T1000 (cell line): ENCODE results near the gene ABCG4.
"Not testable (repeated sequence)": the region's sequence is repeated elsewhere in the genome, so short reads cannot be mapped to it uniquely, and the experiment has no call there.

ENCODE experiments used
- DNase-seq: peaks from one replicate; lab custom pipeline; 2025; ENCODE audit warnings: mixed read lengths; lab: John Stamatoyannopoulos, UW

ABCG4 gene

DNA sequence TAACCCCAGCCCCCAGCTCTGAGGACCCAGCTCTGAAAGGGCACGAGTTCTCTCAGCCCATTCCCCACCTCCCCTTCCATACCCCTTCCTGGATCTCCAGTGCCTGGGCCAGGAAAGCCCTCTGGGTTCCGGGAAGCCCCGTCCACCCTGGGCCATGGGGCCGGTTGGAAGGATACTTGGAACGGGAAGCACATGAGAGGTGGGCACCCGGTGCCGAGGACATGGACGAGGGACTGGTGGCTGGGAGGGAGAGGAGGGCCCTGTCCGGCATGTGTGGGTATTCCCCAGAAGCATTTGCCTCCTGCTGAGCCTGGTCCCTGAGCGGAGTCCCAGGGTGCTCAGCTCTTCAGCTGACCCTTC is 32.6 kb upstream of the ABCG4 start:
- DNase-seq = no peak

DNA sequence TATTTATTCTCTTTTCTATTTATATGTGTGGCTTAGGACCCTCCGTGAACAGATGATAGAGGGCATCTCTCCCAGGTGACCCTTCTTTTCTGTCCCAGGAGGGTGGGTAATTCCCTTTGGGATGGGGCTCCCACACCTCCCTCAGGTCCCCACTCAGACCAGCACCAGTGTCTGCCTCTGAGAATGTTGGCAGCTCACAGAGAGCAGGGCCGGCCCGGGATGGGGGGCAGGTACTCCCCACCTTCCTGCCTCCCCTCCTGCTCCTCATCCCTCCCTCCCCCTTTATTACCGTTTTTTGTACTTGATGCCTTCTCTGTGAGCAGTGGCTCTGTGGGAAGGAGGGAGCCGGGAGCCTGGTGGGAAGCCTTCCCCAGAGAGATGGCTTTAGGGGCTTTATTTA is 32.3 kb upstream of the ABCG4 start:
- no peak for DNase-seq

DNA sequence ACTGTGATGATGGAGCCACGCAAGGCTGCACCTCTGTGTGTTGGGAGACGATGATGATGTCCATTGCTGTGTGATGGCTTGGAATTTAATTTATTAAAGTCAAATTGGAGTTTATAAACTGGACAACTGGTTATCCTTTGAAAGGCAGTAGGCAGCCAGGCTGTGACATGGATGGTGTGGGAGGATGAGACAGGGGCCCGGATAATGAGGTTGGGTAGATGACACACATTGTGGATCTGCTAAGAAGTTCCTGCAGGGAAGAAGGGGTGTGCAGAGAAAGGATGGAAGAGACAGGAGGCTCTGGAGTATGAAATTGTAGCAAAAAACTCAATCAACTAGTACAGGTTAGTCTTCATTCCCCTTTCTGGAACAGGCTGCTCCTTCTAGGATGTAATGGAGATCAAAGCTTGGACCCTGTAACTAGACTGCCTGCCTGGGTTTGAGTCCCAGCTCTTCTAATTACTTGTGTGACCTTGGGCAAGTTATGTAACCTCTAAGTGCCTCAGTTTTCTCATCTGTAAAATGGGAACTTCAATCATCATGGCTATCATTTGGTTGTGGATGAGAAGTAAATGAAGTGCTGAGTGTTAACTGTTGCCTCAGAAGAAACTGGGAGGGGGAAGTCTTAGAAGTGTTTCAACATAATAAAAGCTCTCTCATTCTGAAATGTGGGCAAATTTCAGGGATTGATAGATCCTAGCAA is 31.7 kb upstream of the ABCG4 start:
- DNase-seq = no peak

DNA sequence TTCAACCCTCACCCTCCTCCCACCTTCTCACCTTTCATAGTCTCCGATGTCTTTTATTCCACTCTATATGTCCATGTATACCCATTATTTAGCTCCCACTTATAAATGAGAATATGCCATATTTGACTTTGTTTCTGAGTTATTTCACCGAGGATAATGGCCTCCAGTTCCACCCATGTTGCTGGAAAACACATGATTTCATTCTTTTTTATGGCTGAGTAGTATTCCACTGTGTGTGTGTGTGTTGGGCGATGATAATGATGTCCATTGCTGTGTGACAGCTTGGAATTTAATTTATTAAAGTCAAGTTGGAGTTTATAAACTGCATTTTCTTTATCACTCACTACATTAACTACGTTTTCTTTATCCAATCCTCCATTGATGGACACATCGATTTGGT is 30.6 kb upstream of the ABCG4 start:
- no peak for DNase-seq

DNA sequence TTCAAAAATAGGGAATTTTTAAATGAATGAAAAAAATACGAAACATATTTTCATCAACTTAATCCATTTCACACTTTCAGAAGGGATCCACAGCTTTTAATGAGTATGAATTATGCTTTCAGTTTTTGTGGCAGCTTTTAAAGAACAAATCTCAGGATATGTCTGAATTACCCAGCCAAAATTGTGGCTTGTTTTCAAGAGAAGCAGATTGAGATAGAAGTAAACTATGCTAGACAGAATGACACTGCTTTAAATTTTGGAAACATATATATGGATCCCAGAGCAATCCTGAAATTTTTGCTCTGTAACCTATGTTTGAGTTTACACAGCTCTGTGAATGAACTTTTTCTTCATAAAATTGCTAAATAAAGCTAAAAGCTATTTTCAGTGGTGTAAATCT is 29.9 kb upstream of the ABCG4 start:
- no peak for DNase-seq

DNA sequence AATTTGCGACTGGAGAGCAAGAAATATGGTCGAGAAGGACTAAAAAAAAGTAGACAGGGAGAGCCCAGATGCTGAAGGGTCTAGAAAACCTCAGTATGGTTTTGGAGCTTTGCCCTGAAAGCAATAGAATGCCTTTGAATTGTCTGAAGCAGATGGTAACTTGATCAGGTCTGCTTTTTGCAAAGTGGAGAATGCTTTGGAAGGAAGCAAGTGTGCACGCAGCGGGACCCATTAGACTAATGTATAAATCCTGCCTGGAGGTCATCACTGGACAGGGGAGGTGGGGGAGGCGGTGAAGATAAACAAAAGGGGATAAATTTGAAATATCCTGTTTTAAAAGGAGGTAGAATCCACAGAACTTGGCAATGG is 28.2 kb upstream of the ABCG4 start:
- no peak for DNase-seq

DNA sequence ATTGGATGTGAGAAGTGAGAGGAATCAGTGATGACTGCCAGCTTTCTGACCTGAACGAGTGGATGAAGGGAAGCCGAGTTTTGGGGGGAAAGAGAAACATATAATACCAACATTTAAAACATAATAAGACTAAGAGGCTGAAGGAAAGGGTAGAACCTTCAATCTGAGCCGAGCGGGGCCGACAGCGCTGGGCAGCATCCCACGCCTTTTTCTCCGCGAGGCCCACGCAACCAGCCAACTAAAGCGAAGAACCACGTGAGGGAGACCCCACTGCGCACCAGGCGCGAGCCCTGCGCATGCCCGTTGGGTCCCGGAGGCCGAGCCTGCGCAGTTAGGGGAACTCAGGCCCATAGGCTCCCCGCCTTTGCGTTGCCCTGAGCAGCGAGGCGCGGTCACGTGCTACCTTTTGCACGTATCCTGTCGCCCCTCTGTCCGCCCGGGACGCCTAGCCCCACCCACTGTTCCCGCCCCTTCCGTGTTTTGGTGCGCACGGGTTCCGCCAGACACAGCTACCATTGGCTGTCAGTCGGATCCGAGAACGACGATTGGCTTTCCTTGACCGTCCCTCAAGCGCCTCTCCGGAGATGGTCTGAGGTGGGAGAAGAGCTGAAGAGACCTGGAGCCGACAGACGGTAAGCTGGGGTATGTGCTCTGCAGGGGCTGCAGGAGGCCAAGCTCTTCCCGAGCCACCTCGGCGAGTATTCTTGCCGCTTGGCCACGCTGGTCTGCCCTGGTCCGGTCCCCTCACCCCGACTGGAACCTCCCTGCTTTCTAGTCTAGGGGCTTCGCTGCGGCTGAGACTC is 27.6 kb upstream of the ABCG4 start, which contains the start of gene HINFP:
Gene HINFP (plus strand): TSS at position 573 of the 803 bp plus-strand sequence. CDS start 5,365 bp downstream, outside the sequence.
- peak; percentile 95 for DNase-seq

DNA sequence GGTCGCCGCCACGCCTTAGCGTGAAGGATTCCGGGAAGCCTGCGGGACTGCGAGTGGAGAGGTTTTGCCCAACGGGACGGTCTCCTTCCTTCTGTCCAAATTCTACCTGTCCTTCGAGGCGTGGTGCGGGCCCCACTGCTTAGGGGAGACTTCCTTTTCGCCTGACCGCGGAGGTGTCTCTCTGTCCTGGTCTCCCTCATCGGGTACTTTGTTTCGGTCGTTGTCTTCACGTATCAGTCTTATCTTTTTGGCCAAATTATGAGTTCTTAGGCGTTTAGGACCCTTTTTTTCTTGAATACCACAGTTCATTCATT is 27.1 kb upstream of the ABCG4 start:
- no peak for DNase-seq

DNA sequence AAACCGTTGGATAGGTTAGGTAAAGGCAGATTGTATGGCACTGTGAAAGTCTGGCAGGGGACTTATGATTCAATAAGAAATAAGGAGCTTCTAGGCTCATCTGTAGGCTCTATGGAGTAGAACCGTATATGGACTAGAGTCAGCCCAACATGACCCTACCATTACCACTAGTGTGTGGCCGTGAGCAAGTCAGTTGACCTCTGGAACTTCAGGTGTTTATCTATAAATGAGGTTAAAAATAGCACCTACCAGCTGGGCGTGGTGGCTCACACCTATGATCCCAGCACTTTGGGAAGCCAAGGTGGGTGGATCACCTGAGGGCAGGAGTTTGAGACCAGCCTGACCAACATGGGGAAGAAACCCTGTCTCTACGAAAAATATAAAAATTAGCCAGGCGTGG is 23.0 kb upstream of the ABCG4 start:
- no peak for DNase-seq

DNA sequence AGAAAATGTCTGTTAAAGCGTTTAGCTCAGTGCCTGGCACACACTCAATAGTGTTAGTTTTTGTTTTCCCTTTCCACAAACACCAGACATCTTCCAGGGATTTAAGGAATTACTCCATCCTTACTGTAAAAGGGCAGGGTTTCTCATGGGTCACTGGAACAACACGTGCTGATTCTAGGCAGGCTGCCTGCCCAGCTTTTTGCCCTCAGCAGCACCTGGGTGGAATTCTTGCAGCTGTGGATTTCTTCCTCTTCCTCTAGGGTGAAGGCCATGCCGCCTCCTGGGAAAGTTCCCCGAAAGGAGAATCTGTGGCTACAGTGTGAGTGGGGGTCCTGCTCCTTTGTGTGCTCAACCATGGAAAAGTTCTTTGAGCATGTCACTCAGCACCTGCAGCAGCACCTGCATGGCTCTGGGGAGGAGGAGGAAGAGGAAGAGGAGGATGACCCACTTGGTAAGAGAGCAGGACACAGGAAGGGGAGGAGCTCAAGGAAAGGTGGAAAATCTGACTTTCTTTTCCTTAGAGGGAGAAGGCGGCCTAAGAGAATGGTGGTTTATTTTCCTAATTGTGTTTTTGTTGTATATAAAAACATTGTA is 22.1 kb upstream of the ABCG4 start:
- no peak for DNase-seq

DNA sequence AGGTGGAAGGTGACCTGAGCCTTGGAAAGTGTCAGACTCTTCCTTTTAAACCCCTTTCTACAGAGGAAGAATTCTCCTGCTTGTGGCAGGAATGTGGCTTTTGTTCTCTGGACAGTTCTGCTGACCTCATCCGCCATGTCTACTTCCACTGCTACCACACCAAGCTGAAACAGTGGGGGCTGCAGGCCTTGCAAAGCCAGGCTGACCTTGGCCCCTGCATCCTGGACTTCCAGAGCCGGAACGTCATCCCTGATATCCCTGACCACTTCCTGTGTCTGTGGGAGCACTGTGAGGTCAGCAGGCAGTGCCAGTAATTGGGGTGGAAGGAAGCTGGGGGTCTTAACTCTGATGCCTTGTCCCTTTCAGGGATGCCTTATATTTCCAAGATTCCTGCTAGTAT is 18.2 kb upstream of the ABCG4 start:
- DNase-seq = no peak

DNA sequence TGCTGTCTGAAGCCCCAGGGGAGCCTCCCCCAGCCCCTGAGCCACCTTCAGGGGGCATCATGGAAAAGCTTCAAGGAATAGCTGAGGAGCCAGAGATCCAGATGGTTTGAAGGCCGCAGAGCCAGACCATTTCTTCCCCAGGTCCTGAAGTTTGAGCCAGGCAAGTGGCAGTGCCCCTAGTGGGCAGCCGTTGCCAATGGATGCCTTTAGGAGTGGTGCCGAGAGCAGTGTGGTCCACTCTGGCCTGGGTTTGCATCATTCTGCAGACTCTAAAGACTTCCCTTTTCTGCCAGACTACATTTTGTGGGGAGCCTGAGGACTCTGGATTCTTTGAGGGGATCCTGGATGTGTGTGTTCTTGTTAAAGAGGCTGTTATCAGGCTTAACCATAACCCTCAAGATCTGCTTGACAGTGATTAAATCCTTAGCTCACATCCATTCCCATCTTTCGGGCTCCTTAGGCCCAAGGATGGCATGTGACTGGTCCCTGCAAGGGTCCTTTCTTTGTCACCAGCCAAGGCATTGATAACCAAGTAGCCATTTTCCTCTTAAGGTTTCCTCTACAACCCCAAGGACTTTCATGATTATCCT is 14.4 kb upstream of the ABCG4 start:
- no peak for DNase-seq

DNA sequence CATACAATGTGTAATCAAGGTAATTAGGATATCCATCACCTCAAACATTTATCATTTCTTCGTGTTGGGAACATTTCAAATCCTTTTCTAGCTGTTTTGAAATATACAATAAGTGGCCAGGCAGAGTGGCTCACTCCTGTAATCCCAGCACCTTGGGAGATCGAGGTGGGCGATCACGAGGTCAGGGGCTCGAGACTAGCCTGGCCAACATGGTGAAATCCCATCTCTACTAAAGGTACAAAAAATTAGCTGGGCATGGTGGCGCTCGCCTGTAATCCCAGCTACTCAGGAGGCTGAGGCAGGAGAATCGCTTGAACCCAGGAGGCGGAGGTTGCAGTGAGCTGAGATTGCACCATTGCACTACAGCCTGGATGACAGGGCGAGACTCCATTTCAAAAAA is 9.6 kb upstream of the ABCG4 start:
- not testable (repeated sequence) for DNase-seq

DNA sequence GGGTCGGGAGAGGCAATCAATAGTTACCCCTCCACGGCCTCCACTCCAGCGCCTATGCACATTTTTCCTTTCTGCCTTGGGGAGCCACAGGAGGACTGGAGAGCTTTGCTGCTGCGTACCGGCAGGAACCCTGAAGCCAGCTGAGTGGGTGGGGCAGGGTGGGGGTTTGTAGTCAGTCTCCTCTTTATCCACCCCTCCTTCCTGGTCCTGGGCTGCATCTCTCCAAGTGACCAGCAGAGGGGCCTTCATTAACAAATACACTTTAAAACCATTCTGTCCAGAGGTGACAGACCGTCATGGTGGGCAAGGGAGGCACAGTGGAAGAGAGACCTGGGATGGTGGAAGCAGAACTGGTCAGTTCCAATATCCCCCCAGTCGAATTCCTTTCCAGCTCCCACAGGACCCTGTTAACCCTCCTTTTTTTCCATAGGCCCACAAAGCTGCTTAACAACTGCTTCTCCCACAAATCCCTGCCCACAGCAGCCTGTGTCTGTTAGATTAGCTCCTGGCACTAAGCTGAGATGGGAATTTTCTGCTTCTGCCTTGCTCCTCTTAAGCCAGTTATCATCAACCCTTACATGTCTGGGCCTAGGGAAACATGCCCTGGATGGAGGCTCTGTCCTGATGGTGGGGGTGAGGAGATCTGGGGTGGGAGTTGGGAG is 3.9 kb upstream of the ABCG4 start:
- peak; percentile 22 for DNase-seq

DNA sequence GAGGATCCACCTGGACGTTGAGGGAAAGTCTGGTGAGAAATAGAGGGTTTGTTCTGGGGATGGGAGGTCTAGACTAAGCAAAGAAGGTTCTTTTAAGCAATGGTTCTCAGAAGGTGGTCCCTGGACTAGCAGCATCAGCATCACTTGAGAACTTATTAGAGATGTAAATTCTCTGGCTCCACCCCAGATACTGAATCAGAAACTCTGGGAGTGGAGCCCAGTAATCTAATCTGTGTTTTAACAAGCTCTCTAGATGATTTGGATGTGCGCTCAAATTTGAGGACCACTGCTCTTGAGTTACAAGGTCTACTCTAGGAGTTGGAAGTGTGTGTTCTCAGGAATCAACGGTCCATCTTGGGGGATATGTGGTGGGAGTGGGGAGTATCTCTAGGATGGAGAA is 3.3 kb upstream of the ABCG4 start:
- DNase-seq = no peak

DNA sequence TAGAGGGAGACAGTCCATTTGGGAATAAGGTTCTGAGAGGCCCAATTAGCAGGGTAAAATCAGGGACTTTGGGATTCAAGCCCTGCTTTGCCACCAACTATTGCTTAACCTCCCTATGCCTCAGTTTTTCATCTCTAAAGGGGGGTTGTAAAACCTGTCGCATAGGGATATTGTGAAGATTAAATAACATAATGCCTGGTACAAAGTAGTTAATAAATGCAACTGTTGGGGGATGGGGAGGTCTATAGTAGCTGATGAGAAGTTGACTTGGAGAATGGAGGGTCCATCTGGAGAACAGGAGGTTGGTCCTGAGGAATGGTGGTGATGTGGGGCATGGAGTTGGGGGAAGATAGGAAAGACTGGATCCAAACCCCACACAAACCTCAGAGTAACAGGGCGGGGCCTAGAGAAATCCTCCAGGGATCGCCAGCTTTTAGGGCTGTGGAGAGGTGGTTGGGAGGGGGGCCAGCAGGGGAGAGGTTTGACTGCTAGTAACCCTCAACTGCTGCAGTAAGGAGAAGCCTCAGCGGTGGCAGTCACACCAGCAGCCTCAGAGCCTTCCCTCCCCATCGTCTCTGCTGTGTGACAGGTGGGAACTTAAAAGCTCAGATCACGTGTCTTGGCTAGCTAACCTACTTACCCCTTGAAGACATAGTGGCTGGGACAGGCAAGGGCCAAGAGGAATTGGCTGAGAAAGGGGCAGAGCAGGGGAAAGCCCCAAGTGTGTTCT is 1.1 kb upstream of the ABCG4 start:
- DNase-seq = no peak

DNA sequence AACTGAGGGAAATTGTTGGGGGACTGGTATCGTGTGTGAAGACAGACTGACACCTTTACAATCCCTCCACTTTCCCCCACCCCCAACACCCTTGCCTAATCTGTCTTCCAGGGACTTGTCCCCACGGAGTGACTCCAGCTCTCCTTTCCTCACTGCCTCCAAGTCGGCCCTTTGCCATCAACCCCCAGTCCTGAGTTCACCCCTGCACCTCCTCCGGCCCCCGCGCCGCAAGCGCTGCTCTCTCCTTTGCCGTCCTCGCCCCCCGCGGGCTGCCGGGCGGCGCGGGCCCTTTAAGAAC is 183 bp upstream of the ABCG4 start:
- DNase-seq = no peak

DNA sequence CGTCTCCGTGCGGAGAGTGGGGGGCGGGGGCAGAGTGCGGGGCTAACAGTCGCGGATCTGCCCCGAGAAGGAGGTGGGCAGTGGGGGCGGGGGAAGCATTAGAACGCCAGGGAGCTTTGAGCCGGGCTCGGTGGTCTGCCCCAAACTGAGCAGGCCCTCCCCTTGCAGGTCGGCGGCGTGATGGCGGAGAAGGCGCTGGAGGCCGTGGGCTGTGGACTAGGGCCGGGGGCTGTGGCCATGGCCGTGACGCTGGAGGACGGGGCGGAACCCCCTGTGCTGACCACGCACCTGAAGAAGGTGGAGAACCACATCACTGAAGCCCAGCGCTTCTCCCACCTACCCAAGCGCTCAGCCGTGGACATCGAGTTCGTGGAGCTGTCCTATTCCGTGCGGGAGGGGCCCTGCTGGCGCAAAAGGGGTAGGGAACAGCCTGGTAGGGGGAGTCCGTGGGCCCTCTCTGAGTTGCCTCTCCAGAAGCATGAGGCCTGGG is 979 bp downstream of the ABCG4 start:
- no peak for DNase-seq

DNA sequence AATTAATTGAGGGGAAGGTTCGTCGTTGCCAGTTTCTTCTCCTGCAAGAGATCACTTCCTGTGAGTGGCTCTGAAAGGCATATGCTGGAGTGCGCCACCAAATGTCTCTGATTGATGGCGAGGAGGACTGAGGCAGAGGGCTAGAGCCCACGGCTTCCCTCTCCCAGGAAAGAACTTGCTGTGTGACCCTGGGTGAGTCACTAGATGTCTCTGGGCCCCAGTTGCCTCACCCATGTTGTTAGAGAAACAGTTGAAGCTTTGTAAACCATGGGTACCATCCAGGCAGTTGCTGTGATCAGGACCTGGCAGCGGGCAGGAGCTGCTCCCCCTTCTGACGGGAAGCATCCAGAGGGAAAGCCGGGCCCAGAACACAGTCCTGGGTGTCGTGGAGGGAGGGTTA is 3.2 kb downstream of the ABCG4 start:
- DNase-seq = no peak

DNA sequence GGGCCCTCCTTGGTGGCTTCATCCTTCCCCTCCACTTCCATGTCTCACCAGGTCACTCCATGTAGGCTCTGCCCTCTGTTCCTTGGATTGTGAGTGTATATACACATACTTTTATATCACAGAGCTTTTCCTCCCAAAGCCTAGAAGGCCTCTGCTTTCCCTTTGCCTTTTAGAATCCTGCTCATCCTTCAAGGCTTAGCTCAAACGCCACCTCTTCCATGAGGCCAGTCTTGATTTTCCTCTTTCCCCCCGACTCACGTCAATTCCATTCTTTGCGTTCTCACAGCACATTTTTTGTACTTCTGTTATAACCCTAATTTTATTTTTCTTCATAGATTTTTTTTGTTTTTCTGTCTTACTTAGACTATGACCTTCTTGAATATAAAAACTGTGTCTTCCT is 3.8 kb downstream of the ABCG4 start:
- DNase-seq = no peak

DNA sequence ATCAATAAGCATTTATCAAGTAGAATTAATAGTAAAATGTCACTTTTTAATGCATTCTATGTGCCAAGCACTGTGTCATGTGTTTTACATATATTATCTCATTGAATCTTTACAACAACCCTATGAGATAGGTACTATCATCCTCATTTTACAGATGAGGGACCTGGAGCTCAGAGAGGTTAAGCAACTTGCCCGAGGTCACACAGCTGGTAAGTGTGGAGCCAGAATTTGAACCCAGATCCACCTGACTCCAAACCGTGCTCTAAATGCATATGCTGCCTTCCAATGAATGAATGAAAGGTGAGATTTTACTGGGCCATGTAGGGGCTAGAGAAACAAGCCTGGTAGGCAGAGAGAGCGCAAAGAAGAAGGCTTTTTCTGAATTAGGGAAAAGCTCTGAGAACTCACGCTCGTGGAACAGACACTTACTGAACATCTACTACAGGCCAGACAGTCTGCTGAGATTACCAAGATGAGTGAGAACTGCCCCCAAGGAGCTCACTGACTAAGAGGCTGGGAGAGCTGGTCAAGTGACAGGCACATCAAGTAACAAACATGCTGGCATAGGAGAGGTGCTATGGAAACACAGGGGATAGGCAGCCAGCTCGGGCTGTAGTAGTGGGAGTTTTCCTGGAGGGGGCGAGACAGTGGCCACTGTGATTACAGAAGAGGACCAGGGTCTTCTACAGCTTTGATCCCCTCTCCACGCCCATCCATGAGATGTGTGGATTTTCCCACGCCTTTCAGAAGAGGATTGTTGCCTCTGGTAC is 4.4 kb downstream of the ABCG4 start:
- no peak for DNase-seq
